SHP77 (cell line): Measurements from ENCODE around the gene MAP3K6.
A peak's percentile ranks its signal among the peaks of the same experiment; 100 is the strongest.
"Not testable (repeated sequence)": the region's sequence is repeated elsewhere in the genome, so short reads cannot be mapped to it uniquely, and the experiment has no call there.

ENCODE experiments used
- DNase-seq, 2 experiments: peaks; one replicate each; lab custom pipeline; 2025; lab: John Stamatoyannopoulos, UW

The MAP3K6 gene

GRCh38 chr1:27366411-27367159 is at the start of gene MAP3K6:
TSS of gene MAP3K6 (minus strand) at chr1:27366961. CDS start at chr1:27366597, 364 bp downstream.
- peak; percentile 41 to 65 for DNase-seq

GRCh38 chr1:27414091-27414490 is 47.3 kb upstream of the MAP3K6 start:
- DNase-seq: no peak

GRCh38 chr1:27413004-27413403 is 46.2 kb upstream of the MAP3K6 start:
- DNase-seq: no peak

- DNase-seq: no peak
Observed at GRCh38 chr1:27412502-27412901, 45.7 kb upstream of the MAP3K6 start.

GRCh38 chr1:27410709-27411108 is 43.9 kb upstream of the MAP3K6 start:
- no peak for DNase-seq

- no peak for DNase-seq
Observed at GRCh38 chr1:27409669-27410068, 42.9 kb upstream of the MAP3K6 start.

- DNase-seq: no peak
Observed at GRCh38 chr1:27408151-27408550, 41.4 kb upstream of the MAP3K6 start.

GRCh38 chr1:27406791-27407190 is 40.0 kb upstream of the MAP3K6 start:
- DNase-seq: not testable (repeated sequence)

GRCh38 chr1:27406362-27406680 is 39.6 kb upstream of the MAP3K6 start:
- DNase-seq: no peak

- DNase-seq: not testable (repeated sequence)
Observed at GRCh38 chr1:27405598-27406361, 39.0 kb upstream of the MAP3K6 start.

- no peak for DNase-seq
Observed at GRCh38 chr1:27405074-27405473, 38.3 kb upstream of the MAP3K6 start.

- no peak for DNase-seq
Observed at GRCh38 chr1:27403931-27404330, 37.2 kb upstream of the MAP3K6 start.

- no peak for DNase-seq
Observed at GRCh38 chr1:27403065-27403726, 36.4 kb upstream of the MAP3K6 start.

GRCh38 chr1:27402349-27402754 is 35.6 kb upstream of the MAP3K6 start:
- peak in 1 of 2 experiments; percentile 63 for DNase-seq

GRCh38 chr1:27400963-27401341 is 34.2 kb upstream of the MAP3K6 start:
- DNase-seq: no peak

GRCh38 chr1:27400082-27400962 is 33.6 kb upstream of the MAP3K6 start:
- DNase-seq: no peak

- DNase-seq: no peak
Observed at GRCh38 chr1:27399251-27400025, 32.7 kb upstream of the MAP3K6 start.

- DNase-seq: no peak
Observed at GRCh38 chr1:27398405-27399149, 31.8 kb upstream of the MAP3K6 start.

- no peak for DNase-seq
Observed at GRCh38 chr1:27397749-27398148, 31.0 kb upstream of the MAP3K6 start.

- no peak for DNase-seq
Observed at GRCh38 chr1:27397110-27397509, 30.3 kb upstream of the MAP3K6 start.
